SU-DHL-6 (cell line): ENCODE measurements around the gene PXMP4.

Source experiments
- CTCF ChIP-seq: fragments of 200-600 bp; sonication (generic); IDR thresholded peaks from one replicate; pipeline ENCODE4 v1.5.1; 2017; ENCODE audit warnings: antibody characterized with exemption, mild to moderate bottlenecking, low read length, moderate library complexity; ENCODE audit not compliant: insufficient read depth, poor library complexity, severe bottlenecking
- EZH2phosphoT487 ChIP-seq: fragments of 200-600 bp; sonication (generic), shearing (Covaris generic); conservative IDR thresholded peaks from 2 replicates; pipeline ENCODE4 v1.6.1; 2018; ENCODE audit warnings: mild to moderate bottlenecking, antibody characterized with exemption, low read length, moderate library complexity, mixed read lengths

DNA sequence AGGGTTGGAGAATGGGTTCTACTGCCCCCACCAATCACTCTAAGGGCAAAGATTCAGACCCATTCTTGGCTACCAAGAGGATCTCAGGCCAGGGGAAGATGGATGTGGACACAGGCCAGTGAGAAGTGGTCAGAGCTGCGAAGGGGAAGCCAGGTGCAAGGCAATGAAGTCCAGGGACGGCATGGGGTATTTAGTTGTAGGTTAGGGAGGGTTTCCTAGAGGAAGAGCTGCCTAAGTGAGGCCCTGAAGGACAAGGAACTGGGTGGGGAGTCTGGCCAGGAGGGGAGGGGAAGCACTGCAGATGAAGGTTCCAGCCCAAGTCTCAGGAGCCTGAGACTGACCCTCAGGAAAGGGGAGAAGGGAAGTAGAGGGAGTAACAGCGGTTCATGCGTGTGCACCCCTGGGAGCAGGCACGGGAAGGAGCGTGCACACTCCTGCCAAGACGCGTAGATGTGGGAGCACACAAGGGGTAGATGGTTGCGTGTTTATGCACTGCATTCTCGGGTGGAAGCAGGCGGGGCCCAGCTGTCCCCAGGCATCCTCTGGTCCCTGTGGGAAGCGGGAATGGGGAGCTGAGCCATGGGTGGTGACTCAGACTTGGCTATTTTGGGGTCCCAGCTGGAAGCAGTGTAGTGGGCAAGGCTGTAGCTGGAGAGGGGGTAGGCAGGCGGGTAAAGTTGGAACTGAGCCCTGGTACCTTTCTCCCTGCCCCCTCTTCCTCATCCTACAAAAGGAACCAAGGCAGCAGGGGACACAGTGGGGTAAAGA lies 50.1 kb downstream of the PXMP4 start:
- TF ChIP-seq CTCF (no peak), EZH2phosphoT487 (no peak)
